ENCODE results near the gene PSENEN. TPM values are rescaled to one million over a fixed set of nuclear protein-coding genes. Genes with fewer than 3 reads are reported as not detected.

PSENEN gene
- total and polyA plus RNA-seq, 9 of the 15 experiments (the other 6 are each of a cell fraction or from before 2014, with no cell fraction given) = 34.5 to 299 (median 61.1) TPM

- TF ChIP-seq CREB3L1 (IDR thresholded peaks at IDR 0.05; ENCODE audit: borderline replicate concordance, low read depth) (peak; percentile 95), JUND (IDR thresholded peaks at IDR 0.05; ENCODE audit: borderline replicate concordance, low read depth, low read length) (peak; percentile 52; the same call in 1 of the 2 replicates), JUND (tag; IDR thresholded peaks at IDR 0.05; ENCODE audit: borderline replicate concordance, low read depth, low read length) (peak; percentile 57; the same call in 2 of the 3 replicates), HDAC1 (IDR thresholded peaks at IDR 0.05) (peak in 1 of 2 experiments; percentile 73; a peak in 2 of 4 replicates), GTF2B (IDR thresholded peaks at IDR 0.05; ENCODE audit: extremely low read depth, insufficient read length) (no peak), CXXC5 (CRISPR knock-in tag; IDR thresholded peaks at IDR 0.05) (peak; percentile 37; the same call in 1 of the 2 replicates), CEBPB (tag; IDR thresholded peaks at IDR 0.05) (peak; percentile 99), ZNF12 (CRISPR knock-in tag; IDR thresholded peaks at IDR 0.05) (0 out of 2 replicates have a peak, but pooled peaks have one; percentile 43), KLF6 (CRISPR knock-in tag; IDR thresholded peaks at IDR 0.05; ENCODE audit: borderline replicate concordance) (peak; percentile 25; the same call in 1 of the 2 replicates), SP2 (IDR thresholded peaks at IDR 0.05; ENCODE audit: extremely low read depth, low read depth, low read length, poor library complexity, severe bottlenecking) (peak; percentile 83), NR2C1 (IDR thresholded peaks at IDR 0.05) (peak; percentile 96), NR2C1 (tag; IDR thresholded peaks at IDR 0.05) (peak; percentile 98), TRIM24 (IDR thresholded peaks at IDR 0.05) (no peak), BRD9 (IDR thresholded peaks at IDR 0.05; ENCODE audit: low read depth, partially characterized antibody) (no peak), ZNF354B (CRISPR knock-in tag; IDR thresholded peaks at IDR 0.05) (no peak)
- TF ChIP-seq, protein P1, sequence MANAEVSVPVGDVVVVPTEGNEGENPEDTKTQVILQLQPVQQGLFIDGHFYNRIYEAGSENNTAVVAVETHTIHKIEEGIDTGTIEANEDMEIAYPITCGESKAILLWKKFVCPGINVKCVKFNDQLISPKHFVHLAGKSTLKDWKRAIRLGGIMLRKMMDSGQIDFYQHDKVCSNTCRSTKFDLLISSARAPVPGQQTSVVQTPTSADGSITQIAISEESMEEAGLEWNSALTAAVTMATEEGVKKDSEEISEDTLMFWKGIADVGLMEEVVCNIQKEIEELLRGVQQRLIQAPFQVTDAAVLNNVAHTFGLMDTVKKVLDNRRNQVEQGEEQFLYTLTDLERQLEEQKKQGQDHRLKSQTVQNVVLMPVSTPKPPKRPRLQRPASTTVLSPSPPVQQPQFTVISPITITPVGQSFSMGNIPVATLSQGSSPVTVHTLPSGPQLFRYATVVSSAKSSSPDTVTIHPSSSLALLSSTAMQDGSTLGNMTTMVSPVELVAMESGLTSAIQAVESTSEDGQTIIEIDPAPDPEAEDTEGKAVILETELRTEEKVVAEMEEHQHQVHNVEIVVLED (CRISPR knock-in tag; IDR thresholded peaks at IDR 0.05) = peak; percentile 38; the same call in 1 of the 2 replicates
- TF ChIP-seq, protein P2, sequence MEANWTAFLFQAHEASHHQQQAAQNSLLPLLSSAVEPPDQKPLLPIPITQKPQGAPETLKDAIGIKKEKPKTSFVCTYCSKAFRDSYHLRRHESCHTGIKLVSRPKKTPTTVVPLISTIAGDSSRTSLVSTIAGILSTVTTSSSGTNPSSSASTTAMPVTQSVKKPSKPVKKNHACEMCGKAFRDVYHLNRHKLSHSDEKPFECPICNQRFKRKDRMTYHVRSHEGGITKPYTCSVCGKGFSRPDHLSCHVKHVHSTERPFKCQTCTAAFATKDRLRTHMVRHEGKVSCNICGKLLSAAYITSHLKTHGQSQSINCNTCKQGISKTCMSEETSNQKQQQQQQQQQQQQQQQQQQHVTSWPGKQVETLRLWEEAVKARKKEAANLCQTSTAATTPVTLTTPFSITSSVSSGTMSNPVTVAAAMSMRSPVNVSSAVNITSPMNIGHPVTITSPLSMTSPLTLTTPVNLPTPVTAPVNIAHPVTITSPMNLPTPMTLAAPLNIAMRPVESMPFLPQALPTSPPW (CRISPR knock-in tag; IDR thresholded peaks at IDR 0.05) = peak; percentile 69
- TF ChIP-seq, protein P3, sequence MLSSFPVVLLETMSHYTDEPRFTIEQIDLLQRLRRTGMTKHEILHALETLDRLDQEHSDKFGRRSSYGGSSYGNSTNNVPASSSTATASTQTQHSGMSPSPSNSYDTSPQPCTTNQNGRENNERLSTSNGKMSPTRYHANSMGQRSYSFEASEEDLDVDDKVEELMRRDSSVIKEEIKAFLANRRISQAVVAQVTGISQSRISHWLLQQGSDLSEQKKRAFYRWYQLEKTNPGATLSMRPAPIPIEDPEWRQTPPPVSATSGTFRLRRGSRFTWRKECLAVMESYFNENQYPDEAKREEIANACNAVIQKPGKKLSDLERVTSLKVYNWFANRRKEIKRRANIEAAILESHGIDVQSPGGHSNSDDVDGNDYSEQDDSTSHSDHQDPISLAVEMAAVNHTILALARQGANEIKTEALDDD (IDR thresholded peaks at IDR 0.05) = peak; percentile 87
- TF ChIP-seq, protein P4, sequence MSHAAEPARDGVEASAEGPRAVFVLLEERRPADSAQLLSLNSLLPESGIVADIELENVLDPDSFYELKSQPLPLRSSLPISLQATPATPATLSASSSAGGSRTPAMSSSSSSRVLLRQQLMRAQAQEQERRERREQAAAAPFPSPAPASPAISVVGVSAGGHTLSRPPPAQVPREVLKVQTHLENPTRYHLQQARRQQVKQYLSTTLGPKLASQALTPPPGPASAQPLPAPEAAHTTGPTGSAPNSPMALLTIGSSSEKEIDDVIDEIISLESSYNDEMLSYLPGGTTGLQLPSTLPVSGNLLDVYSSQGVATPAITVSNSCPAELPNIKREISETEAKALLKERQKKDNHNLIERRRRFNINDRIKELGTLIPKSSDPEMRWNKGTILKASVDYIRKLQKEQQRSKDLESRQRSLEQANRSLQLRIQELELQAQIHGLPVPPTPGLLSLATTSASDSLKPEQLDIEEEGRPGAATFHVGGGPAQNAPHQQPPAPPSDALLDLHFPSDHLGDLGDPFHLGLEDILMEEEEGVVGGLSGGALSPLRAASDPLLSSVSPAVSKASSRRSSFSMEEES (CRISPR knock-in tag; IDR thresholded peaks at IDR 0.05) = no peak
Measured at GRCh38 chr19:35748106-35749020, 2.9 kb downstream of the PSENEN start, which contains the start of gene LIN37 (continued).
